Measurements from ENCODE around the gene FGF9. TPM values are rescaled to one million over a fixed set of nuclear protein-coding genes. Genes with fewer than 3 reads are reported as not detected.

The FGF9 gene
- polyA plus RNA-seq, 2 of the 4 experiments (the other 2 are of a cell fraction), result not detected

DNA sequence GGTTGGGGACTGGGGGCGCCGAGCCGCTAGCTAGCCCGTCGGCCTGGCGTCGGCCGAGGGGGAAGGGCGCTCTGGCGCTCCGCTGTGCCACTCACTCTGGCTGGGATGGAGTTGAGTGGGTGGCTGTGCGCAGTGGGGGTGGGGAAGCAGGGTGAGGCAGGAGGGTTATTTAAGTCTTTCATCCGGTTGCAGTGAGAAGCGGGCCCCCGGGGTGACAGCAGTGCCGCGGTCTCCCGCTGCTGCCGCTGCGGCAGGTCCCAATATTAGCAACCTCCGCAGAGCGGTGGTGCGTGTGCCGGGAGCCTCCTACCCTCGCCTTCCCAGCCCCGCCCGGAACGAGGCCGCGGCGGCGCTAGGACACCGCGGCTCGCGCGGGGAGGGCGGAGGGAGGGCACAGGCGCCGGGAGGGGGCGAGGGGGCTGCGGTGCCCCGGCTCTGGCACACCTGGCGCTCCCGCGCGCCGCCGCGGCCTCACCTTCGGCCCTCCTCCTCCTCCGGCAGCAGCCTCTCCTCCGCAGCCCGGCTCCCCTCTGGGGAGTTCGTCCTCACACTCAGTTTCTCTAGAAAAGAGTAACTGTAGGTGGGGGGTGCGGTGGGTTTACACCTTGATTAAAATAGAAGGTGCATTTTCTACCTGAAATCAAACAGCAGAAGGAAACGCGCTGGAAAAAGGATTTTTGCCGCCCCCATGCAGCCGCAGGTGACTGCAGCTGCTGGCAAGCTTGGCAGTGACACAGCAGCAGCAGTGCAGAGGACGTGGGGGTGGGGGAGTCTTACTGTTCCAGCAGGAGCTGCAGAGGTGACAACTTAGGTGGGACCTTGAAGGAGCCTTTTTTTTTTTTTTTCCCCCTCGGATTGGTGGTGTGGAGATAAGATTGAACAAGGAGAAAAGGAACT is 4.5 kb downstream of the FGF9 start:
- Histone ChIP-seq H3K4me2 (peak overlapping the region; percentile 90), H3K4me3 (peak overlapping the region; percentile 29; the same call in 2 of the 3 replicates), H3K27ac (no peak overlapping the region), H3K9me3 (no peaks in the 10 kb centered on the region), H3K4me1 (peaks cover 21% of the 10 kb centered on the region; the same call in 2 of the 3 replicates)
- FAIRE-seq (no peak), DNase-seq (ENCODE audit: low read depth in 1 of 2, low spot score in 1 of 2) (no peak), ATAC-seq (no peak)
- CTCF ChIA-PET, result interaction anchor here (0.7 kb wide), 1 partner anchor 13 kb away, joined by 4 read pairs; no protein-coding TSS in a partner anchor
- WGBS (ENCODE audit: missing lambda C conversion rate), result 43% methylated on average over 8 of the region's 62 CpGs
- TF ChIP-seq RNF2 (IDR thresholded peaks at IDR 0.05; ENCODE audit: borderline replicate concordance, low read depth), result no peak
- TF ChIP-seq, protein P1, sequence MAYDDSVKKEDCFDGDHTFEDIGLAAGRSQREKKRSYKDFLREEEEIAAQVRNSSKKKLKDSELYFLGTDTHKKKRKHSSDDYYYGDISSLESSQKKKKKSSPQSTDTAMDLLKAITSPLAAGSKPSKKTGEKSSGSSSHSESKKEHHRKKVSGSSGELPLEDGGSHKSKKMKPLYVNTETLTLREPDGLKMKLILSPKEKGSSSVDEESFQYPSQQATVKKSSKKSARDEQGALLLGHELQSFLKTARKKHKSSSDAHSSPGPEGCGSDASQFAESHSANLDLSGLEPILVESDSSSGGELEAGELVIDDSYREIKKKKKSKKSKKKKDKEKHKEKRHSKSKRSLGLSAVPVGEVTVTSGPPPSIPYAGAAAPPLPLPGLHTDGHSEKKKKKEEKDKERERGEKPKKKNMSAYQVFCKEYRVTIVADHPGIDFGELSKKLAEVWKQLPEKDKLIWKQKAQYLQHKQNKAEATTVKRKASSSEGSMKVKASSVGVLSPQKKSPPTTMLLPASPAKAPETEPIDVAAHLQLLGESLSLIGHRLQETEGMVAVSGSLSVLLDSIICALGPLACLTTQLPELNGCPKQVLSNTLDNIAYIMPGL (CRISPR knock-in tag; IDR thresholded peaks at IDR 0.05; ENCODE audit: borderline replicate concordance), result no peak
- no peak for TF ChIP-seq KDM1A (IDR thresholded peaks at IDR 0.05; ENCODE audit: low read depth)
- TF ChIP-seq, protein P2, sequence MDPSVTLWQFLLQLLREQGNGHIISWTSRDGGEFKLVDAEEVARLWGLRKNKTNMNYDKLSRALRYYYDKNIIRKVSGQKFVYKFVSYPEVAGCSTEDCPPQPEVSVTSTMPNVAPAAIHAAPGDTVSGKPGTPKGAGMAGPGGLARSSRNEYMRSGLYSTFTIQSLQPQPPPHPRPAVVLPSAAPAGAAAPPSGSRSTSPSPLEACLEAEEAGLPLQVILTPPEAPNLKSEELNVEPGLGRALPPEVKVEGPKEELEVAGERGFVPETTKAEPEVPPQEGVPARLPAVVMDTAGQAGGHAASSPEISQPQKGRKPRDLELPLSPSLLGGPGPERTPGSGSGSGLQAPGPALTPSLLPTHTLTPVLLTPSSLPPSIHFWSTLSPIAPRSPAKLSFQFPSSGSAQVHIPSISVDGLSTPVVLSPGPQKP (IDR thresholded peaks at IDR 0.05; ENCODE audit: low read depth, low read length), result no peak
- TF ChIP-seq RCOR1 (IDR thresholded peaks at IDR 0.05; ENCODE audit: low read depth, low read length), result no peak
- TF ChIP-seq NR3C1 (IDR thresholded peaks at IDR 0.05), result no peak
- TF ChIP-seq TP53 (CRISPR knock-in tag; IDR thresholded peaks at IDR 0.05), result no peak
- TF ChIP-seq ZC3H11A (IDR thresholded peaks at IDR 0.05), result no peak
- TF ChIP-seq, protein P3, sequence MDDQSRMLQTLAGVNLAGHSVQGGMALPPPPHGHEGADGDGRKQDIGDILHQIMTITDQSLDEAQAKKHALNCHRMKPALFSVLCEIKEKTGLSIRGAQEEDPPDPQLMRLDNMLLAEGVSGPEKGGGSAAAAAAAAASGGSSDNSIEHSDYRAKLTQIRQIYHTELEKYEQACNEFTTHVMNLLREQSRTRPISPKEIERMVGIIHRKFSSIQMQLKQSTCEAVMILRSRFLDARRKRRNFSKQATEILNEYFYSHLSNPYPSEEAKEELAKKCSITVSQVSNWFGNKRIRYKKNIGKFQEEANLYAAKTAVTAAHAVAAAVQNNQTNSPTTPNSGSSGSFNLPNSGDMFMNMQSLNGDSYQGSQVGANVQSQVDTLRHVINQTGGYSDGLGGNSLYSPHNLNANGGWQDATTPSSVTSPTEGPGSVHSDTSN (IDR thresholded peaks at IDR 0.05), result no peak
- TF ChIP-seq FOXS1 (CRISPR knock-in tag; IDR thresholded peaks at IDR 0.05), result no peak
- no peak for TF ChIP-seq RAD21 (conservative IDR thresholded peaks at IDR 0.05 in 1 of 2, IDR thresholded peaks at IDR 0.05 in 1 of 2)
- TF ChIP-seq, protein P4, sequence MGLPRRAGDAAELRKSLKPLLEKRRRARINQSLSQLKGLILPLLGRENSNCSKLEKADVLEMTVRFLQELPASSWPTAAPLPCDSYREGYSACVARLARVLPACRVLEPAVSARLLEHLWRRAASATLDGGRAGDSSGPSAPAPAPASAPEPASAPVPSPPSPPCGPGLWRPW (IDR thresholded peaks at IDR 0.05), result no peak
- TF ChIP-seq TFCP2L1 (CRISPR knock-in tag; IDR thresholded peaks at IDR 0.05), result no peak
- no peak for TF ChIP-seq HOXB13 (CRISPR knock-in tag; IDR thresholded peaks at IDR 0.05; ENCODE audit: low read depth)
- TF ChIP-seq HOXA7 (CRISPR knock-in tag; IDR thresholded peaks at IDR 0.05), result no peak
- TF ChIP-seq HEYL (CRISPR knock-in tag; IDR thresholded peaks at IDR 0.05), result no peak
- TF ChIP-seq, protein P5, sequence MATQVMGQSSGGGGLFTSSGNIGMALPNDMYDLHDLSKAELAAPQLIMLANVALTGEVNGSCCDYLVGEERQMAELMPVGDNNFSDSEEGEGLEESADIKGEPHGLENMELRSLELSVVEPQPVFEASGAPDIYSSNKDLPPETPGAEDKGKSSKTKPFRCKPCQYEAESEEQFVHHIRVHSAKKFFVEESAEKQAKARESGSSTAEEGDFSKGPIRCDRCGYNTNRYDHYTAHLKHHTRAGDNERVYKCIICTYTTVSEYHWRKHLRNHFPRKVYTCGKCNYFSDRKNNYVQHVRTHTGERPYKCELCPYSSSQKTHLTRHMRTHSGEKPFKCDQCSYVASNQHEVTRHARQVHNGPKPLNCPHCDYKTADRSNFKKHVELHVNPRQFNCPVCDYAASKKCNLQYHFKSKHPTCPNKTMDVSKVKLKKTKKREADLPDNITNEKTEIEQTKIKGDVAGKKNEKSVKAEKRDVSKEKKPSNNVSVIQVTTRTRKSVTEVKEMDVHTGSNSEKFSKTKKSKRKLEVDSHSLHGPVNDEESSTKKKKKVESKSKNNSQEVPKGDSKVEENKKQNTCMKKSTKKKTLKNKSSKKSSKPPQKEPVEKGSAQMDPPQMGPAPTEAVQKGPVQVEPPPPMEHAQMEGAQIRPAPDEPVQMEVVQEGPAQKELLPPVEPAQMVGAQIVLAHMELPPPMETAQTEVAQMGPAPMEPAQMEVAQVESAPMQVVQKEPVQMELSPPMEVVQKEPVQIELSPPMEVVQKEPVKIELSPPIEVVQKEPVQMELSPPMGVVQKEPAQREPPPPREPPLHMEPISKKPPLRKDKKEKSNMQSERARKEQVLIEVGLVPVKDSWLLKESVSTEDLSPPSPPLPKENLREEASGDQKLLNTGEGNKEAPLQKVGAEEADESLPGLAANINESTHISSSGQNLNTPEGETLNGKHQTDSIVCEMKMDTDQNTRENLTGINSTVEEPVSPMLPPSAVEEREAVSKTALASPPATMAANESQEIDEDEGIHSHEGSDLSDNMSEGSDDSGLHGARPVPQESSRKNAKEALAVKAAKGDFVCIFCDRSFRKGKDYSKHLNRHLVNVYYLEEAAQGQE (IDR thresholded peaks at IDR 0.05), result no peak
- TF ChIP-seq POLR2A (IDR thresholded peaks at IDR 0.05; ENCODE audit: low read length), result no peak
- no peak for TF ChIP-seq ESRRA (IDR thresholded peaks at IDR 0.05; ENCODE audit: borderline replicate concordance, low read length)
- POLR2A ChIA-PET, result no interaction called here

All from A549 (cell line).